Panc1 (cell line): ENCODE data around the gene BASP1. TPM values are rescaled to one million over a fixed set of nuclear protein-coding genes. Genes with fewer than 3 reads are reported as not detected.

ENCODE experiments used
- ATAC-seq: fragments of 200-7000 bp; cut with Tn5 transposase; 2 replicates; pipeline ENCODE4 v1.9.1; 2020; ENCODE audit warnings: mild to moderate bottlenecking, moderate library complexity
- BruUV-seq: library from RNA; stranded (reverse); fragments of 400-500 nt; replicated peaks from 2 replicates; lab custom pipeline; 2021; lab: Mats Ljungman, UMichigan
- CTCF ChIA-PET: fragments of 300-600 bp; sonication (Branson Sonifier 250); formaldehyde crosslinking; loops from one replicate; lab custom pipeline; 2022; ENCODE audit warnings: antibody characterized with exemption; lab: Charles Lee
- POLR2A ChIA-PET: fragments of 300-600 bp; sonication (Branson Sonifier 250); formaldehyde crosslinking; loops from one replicate; lab custom pipeline; 2022; ENCODE audit warnings: antibody characterized with exemption; lab: Charles Lee
- DNase-seq: peaks from one replicate; pipeline ENCODE4 v3.0.0-alpha.2; 2010; ENCODE audit warnings: low read depth, low spot score
- H3K27ac ChIP-seq: 2 replicates; pipeline ENCODE4 v1.5.1; 2011; ENCODE audit warnings: mild to moderate bottlenecking, low read length, inconsistent platforms
- H3K27me3 ChIP-seq: fragments of 200-500 bp; sonication (Bioruptor generic); 2 replicates; pipeline ENCODE4 v1.6.0; 2014; ENCODE audit warnings: low read length, inconsistent platforms; ENCODE audit not compliant: control insufficient read depth, insufficient read depth
- H3K36me3 ChIP-seq: fragments of 200-500 bp; sonication (Bioruptor generic); 2 replicates; pipeline ENCODE4 v1.5.1; 2014; ENCODE audit warnings: inconsistent platforms, mild to moderate bottlenecking, low read length, moderate library complexity; ENCODE audit not compliant: control insufficient read depth, insufficient read depth
- H3K4me1 ChIP-seq: 2 replicates; pipeline ENCODE4 v1.5.1; 2011; ENCODE audit warnings: inconsistent platforms, mild to moderate bottlenecking, low read length, moderate library complexity; ENCODE audit not compliant: control insufficient read depth, insufficient read depth
- H3K4me3 ChIP-seq, 2 experiments: 2 replicates each; pipeline ENCODE4 v1.5.1; 2011 to 2012; ENCODE audit warnings: low read depth in 2 of 2, low read length in 2 of 2, mild to moderate bottlenecking in 2 of 2, inconsistent platforms in 1 of 2, moderate library complexity in 1 of 2
- H3K9me3 ChIP-seq: fragments of 200-500 bp; sonication (Bioruptor generic); 2 replicates; pipeline ENCODE4 v1.5.1; 2014; ENCODE audit warnings: low read depth, mild to moderate bottlenecking, inconsistent platforms, low read length, moderate library complexity; ENCODE audit not compliant: control insufficient read depth, insufficient read depth
- CTCF ChIP-seq: fragments of 450-650 bp; IDR thresholded peaks from 2 replicates; pipeline ENCODE4 v1.5.1; 2017; ENCODE audit warnings: mild to moderate bottlenecking
- POLR2AphosphoS5 ChIP-seq: IDR thresholded peaks from 2 replicates; pipeline ENCODE4 v1.6.1; 2012; ENCODE audit warnings: mild to moderate bottlenecking, low read depth, low read length, moderate library complexity
- REST ChIP-seq, 2 experiments: IDR thresholded peaks; 2 replicates each; pipeline ENCODE4 v1.6.1; 2011 to 2012; ENCODE audit warnings: low read depth in 2 of 2, control low read depth in 1 of 2, low read length in 1 of 2, mild to moderate bottlenecking in 1 of 2, moderate library complexity in 1 of 2; ENCODE audit not compliant: insufficient read depth in 1 of 2
- SIN3A ChIP-seq: IDR thresholded peaks from 2 replicates; pipeline ENCODE4 v1.6.1; 2012; ENCODE audit warnings: low read depth, mild to moderate bottlenecking, low read length, moderate library complexity, borderline replicate concordance; ENCODE audit not compliant: insufficient read depth
- TCF7L2 ChIP-seq: IDR thresholded peaks from 2 replicates; pipeline ENCODE4 v1.6.1; 2011; ENCODE audit warnings: mild to moderate bottlenecking, low read depth, low read length, inconsistent platforms
- in situ Hi-C: cut with HindIII; loops from 2 replicates; pipeline ENCODE4 v1.10.0; 2016; ENCODE audit warnings: low sequenced_read_pairs, low pct_unique_long_range_greater_than_20kb
- intact Hi-C: fragments of 100-400 bp; cut with micrococcal nuclease; formaldehyde crosslinking; loops from one replicate; pipeline ENCODE4 v1.10.0; 2022; ENCODE audit not compliant: unreplicated experiment
- total RNA-seq: library from RNA; stranded (reverse); gene quantifications from one replicate; pipeline ENCODE4 v1.2.1, GENCODE V29; 2021; ENCODE audit not compliant: unreplicated experiment

BASP1 gene
- total RNA-seq, 1 experiment from 2014 or later: 217 TPM

DNA sequence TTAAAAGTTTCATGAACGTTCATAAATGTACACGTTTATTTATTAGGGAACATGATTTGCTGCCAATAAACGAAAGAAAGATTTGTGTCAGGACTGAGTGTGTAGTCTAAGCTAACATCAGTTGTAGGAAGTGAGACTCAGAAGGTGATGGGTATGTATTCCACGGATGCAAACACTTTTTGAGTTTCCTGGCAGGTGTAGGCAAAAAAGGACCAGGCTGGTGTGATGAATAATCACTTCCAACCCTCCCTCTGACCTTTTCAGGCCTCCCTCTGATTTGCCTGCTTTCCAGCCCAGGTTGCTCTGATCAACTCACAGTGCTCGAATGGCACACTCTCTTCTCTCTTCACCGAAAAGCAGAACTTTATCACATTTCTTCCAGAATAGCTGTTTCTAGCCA, 51.8 kb downstream of the BASP1 start:
- Histone ChIP-seq H3K27ac (no peak overlapping the region), H3K9me3 (no peaks in the 10 kb centered on the region), H3K27me3 (no peaks in the 10 kb centered on the region), H3K4me1 (peaks cover 17% of the 10 kb centered on the region; the same call in 1 of the 2 replicates), H3K4me3 (no peak overlapping the region), H3K36me3 (peaks cover 3% of the 10 kb centered on the region; the same call in 1 of the 2 replicates)
- BruUV-seq: no TSS peak
- CTCF ChIA-PET: interaction anchor here (1.0 kb wide), 1 partner anchor 53 kb away, joined by 3 read pairs; no protein-coding TSS in a partner anchor
- no peak for TF ChIP-seq SIN3A
- TF ChIP-seq POLR2AphosphoS5: no peak
- TF ChIP-seq CTCF: no peak
- no peak for TF ChIP-seq TCF7L2
- no peak for TF ChIP-seq REST (IDR thresholded peaks at IDR 0.05; ENCODE audit: insufficient read depth in 1 of 2, low read depth in 2 of 2, low read length in 1 of 2)
- no peak for ATAC-seq
- in situ Hi-C loops (no loop called here), intact Hi-C loops (no loop called here)
- POLR2A ChIA-PET: no interaction called here
- no peak for DNase-seq

GRCh38 chr5:17272111-17272510, 54.7 kb downstream of the BASP1 start:
- ATAC-seq (no peak), DNase-seq (no peak)
- Histone ChIP-seq H3K4me3 (no peak overlapping the region), H3K9me3 (no peaks in the 10 kb centered on the region), H3K27me3 (no peaks in the 10 kb centered on the region), H3K36me3 (no peaks in the 10 kb centered on the region), H3K4me1 (peaks cover 12% of the 10 kb centered on the region; the same call in 1 of the 2 replicates), H3K27ac (no peak overlapping the region)
- BruUV-seq: no TSS peak
- CTCF ChIA-PET: interaction anchor here (0.7 kb wide), 1 partner anchor 31 kb away, joined by 3 read pairs; no protein-coding TSS in a partner anchor
- POLR2A ChIA-PET: no interaction called here
- in situ Hi-C loops (no loop called here), intact Hi-C loops (loop anchor here (10.0 kb wide), 1 partner anchor 47 kb away; no protein-coding TSS in a partner anchor)
- TF ChIP-seq SIN3A (no peak), CTCF (no peak)
